ENCODE data around the gene KPTN. TPM values are rescaled to one million over a fixed set of nuclear protein-coding genes. Genes with fewer than 3 reads are reported as not detected.
A peak's percentile ranks its signal among the peaks of the same experiment; 100 is the strongest.

The KPTN gene
- polyA plus RNA-seq, 3 donors: 9.5 to 9.7 (median 9.5) TPM

- Histone ChIP-seq H2AFZ (ENCODE audit: insufficient read depth, low read depth, low read length, poor library complexity, severe bottlenecking) (no peak overlapping the region), H3K9ac (ENCODE audit: insufficient read depth, low read length, poor library complexity, severe bottlenecking) (no peak overlapping the region), H3K4me2 (replicated peaks; ENCODE audit: extremely low read depth, low read length, poor library complexity, severe bottlenecking) (no peak overlapping the region), H3K79me2 (ENCODE audit: insufficient read depth, low read length) (peaks cover 11% of the 10 kb centered on the region), H3K27ac (ENCODE audit: low read depth in 1 of 2, low read length in 2 of 2) (no peak overlapping the region), H3K36me3 (replicated peaks in 1 of 2; ENCODE audit: control insufficient read depth in 1 of 2, insufficient read depth in 2 of 2, low read length in 2 of 2) (peaks cover 83 to 100% of the 10 kb centered on the region in 2 donors), H3K27me3 (ENCODE audit: control insufficient read depth in 2 of 2, insufficient read depth in 2 of 2, low read length in 2 of 2) (no peaks in the 10 kb centered on the region), H3K4me3 (replicated peaks in 1 of 3; ENCODE audit: low read depth in 2 of 3, low read length in 3 of 3) (no peak overlapping the region), H3K4me1 (ENCODE audit: control insufficient read depth in 1 of 2, insufficient read depth in 2 of 2, low read length in 2 of 2) (no peaks in the 10 kb centered on the region), H3K9me3 (replicated peaks in 1 of 2; ENCODE audit: control insufficient read depth in 1 of 2, insufficient read depth in 1 of 2, low read length in 2 of 2) (no peaks in the 10 kb centered on the region), H4K20me1 (ENCODE audit: insufficient read depth, low read length) (peaks cover 96% of the 10 kb centered on the region)
- Mint-ChIP-seq H3K36me3 (peaks cover 73 to 94% of the 10 kb centered on the region in 2 donors), H3K4me1 (no peaks in the 10 kb centered on the region), H3K27ac (peak overlapping the region in 2 of 7 donors; percentile 13 to 21), H3K9me3 (no peaks in the 10 kb centered on the region), H3K27me3 (ENCODE audit: low read depth in 3 of 3) (peaks cover 0 to 2% (median 2%) of the 10 kb centered on the region in 3 donors), H3K4me3 (no peak overlapping the region)
- TF ChIP-seq, protein P1, sequence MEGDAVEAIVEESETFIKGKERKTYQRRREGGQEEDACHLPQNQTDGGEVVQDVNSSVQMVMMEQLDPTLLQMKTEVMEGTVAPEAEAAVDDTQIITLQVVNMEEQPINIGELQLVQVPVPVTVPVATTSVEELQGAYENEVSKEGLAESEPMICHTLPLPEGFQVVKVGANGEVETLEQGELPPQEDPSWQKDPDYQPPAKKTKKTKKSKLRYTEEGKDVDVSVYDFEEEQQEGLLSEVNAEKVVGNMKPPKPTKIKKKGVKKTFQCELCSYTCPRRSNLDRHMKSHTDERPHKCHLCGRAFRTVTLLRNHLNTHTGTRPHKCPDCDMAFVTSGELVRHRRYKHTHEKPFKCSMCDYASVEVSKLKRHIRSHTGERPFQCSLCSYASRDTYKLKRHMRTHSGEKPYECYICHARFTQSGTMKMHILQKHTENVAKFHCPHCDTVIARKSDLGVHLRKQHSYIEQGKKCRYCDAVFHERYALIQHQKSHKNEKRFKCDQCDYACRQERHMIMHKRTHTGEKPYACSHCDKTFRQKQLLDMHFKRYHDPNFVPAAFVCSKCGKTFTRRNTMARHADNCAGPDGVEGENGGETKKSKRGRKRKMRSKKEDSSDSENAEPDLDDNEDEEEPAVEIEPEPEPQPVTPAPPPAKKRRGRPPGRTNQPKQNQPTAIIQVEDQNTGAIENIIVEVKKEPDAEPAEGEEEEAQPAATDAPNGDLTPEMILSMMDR (IDR thresholded peaks at IDR 0.05): no peak
- no peak for DNase-seq
- WGBS (ENCODE audit: insufficient coverage): 100% methylated on average over 5 of the region's 5 CpGs
- intact Hi-C loops (cut with micrococcal nuclease): no loop called here
These were observed 14.5 kb upstream of the KPTN start for GRCh38 chr19:47498561-47498960.

DNA sequence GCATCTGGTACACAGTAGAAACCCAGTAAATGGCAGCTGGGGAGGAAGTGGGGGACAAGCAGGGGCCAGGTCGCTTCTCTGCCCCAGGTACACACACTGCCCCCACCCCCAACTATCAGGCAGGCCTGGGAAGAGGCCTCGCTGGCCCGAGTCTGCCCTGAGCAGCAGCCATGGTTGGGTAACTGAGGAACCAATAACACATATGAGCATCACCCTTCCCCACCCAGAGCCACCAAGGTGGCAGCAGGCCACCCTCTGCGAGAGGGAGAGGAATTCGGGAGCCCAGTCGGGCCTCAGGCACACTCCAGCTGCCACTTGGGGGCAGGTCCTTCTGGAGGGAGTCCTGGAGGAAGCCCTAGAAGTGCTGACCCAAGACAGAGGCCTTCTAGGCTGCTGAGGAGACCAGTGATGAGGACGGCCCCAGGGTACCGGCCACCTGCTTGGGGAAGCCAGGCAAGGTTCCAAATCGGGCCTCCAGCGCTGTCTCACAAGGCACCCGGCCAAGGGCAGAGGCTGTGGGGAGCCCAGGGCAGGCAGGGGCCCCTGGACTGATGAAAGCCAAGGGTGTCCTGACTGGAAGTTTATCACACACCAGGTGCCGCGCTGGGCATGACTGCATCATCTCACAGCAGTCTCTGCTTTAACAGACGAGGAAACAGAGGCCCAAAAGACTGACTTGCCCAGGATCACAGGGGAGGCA lies 14.0 kb upstream of the KPTN start:
- no peak overlapping the region for H3K9ac ChIP-seq (ENCODE audit: insufficient read depth, low read length, poor library complexity, severe bottlenecking)
- no peaks in the 10 kb centered on the region for H3K9me3 ChIP-seq (replicated peaks in 1 of 2; ENCODE audit: control insufficient read depth in 1 of 2, insufficient read depth in 1 of 2, low read length in 2 of 2)
- peaks cover 72 to 94% of the 10 kb centered on the region in 2 donors for H3K36me3 Mint-ChIP-seq
- H3K27ac Mint-ChIP-seq: no peak overlapping the region
- peaks cover 96% of the 10 kb centered on the region for H4K20me1 ChIP-seq (ENCODE audit: insufficient read depth, low read length)
- WGBS (ENCODE audit: insufficient coverage): 88% methylated on average over 14 of the region's 14 CpGs
- H3K27ac ChIP-seq (ENCODE audit: low read depth in 1 of 2, low read length in 2 of 2): no peak overlapping the region
- H3K4me2 ChIP-seq (replicated peaks; ENCODE audit: extremely low read depth, low read length, poor library complexity, severe bottlenecking): no peak overlapping the region
- peaks cover 10% of the 10 kb centered on the region for H3K79me2 ChIP-seq (ENCODE audit: insufficient read depth, low read length)
- no peak for DNase-seq
- H3K4me3 Mint-ChIP-seq: no peak overlapping the region
- no peaks in the 10 kb centered on the region for H3K9me3 Mint-ChIP-seq
- TF ChIP-seq, protein P1 (IDR thresholded peaks at IDR 0.05): no peak
- H3K27me3 Mint-ChIP-seq (ENCODE audit: low read depth in 3 of 3): peaks cover 0 to 2% (median 2%) of the 10 kb centered on the region in 3 donors
- no peak overlapping the region for H3K4me3 ChIP-seq (replicated peaks in 1 of 3; ENCODE audit: low read depth in 2 of 3, low read length in 3 of 3)
- H3K36me3 ChIP-seq (replicated peaks in 1 of 2; ENCODE audit: control insufficient read depth in 1 of 2, insufficient read depth in 2 of 2, low read length in 2 of 2): peaks cover 83 to 100% of the 10 kb centered on the region in 2 donors
- no peak overlapping the region for H2AFZ ChIP-seq (ENCODE audit: insufficient read depth, low read depth, low read length, poor library complexity, severe bottlenecking)
- H3K4me1 ChIP-seq (ENCODE audit: control insufficient read depth in 1 of 2, insufficient read depth in 2 of 2, low read length in 2 of 2): no peaks in the 10 kb centered on the region
- no peaks in the 10 kb centered on the region for H3K4me1 Mint-ChIP-seq
- intact Hi-C loops (cut with micrococcal nuclease): no loop called here
- H3K27me3 ChIP-seq (ENCODE audit: control insufficient read depth in 2 of 2, insufficient read depth in 2 of 2, low read length in 2 of 2): no peaks in the 10 kb centered on the region
